Neural progenitor cell (in vitro differentiated cells): ENCODE measurements around the gene AQP5. TPM values are rescaled to one million over a fixed set of nuclear protein-coding genes. Genes with fewer than 3 reads are reported as not detected.

Experiments
- DNase-seq: peaks from one replicate; pipeline ENCODE4 v3.0.0-alpha.2; 2016; ENCODE audit warnings: low spot score
- H2AFZ ChIP-seq: fragments of 200-600 bp; sonication (generic); replicated peaks from 2 replicates; pipeline ENCODE4 v1.6.1; 2016; ENCODE audit warnings: antibody characterized with exemption
- H3F3A ChIP-seq: fragments of 200-600 bp; sonication (generic); 2 replicates; pipeline ENCODE4 v1.6.1; 2016; ENCODE audit warnings: antibody characterized with exemption, low read depth
- H3K27ac ChIP-seq: fragments of 200-600 bp; sonication (generic); 2 replicates; pipeline ENCODE4 v1.5.1; 2016; ENCODE audit warnings: mild to moderate bottlenecking
- H3K27me3 ChIP-seq: fragments of 200-600 bp; sonication (generic); 2 replicates; pipeline ENCODE4 v1.6.1; 2016; ENCODE audit warnings: mild to moderate bottlenecking, moderate library complexity
- H3K36me3 ChIP-seq: fragments of 200-600 bp; sonication (generic); 2 replicates; pipeline ENCODE4 v1.5.1; 2016
- H3K4me1 ChIP-seq: fragments of 200-600 bp; sonication (generic); 2 replicates; pipeline ENCODE4 v1.6.1; 2016; ENCODE audit warnings: mixed run types
- H3K4me2 ChIP-seq: fragments of 200-600 bp; sonication (generic); 2 replicates; pipeline ENCODE4 v1.6.1; 2016
- H3K4me3 ChIP-seq: fragments of 200-600 bp; sonication (generic); 2 replicates; pipeline ENCODE4 v1.5.1; 2016
- H3K79me2 ChIP-seq: fragments of 200-600 bp; sonication (generic); 2 replicates; pipeline ENCODE4 v1.6.1; 2016; ENCODE audit warnings: low read depth
- H3K9ac ChIP-seq: fragments of 200-600 bp; sonication (generic); 2 replicates; pipeline ENCODE4 v1.6.1; 2016
- H3K9me3 ChIP-seq: fragments of 200-600 bp; sonication (generic); 2 replicates; pipeline ENCODE4 v1.5.1; 2016; ENCODE audit warnings: low read depth
- H4K20me1 ChIP-seq: fragments of 200-600 bp; sonication (generic); 2 replicates; pipeline ENCODE4 v1.6.1; 2016; ENCODE audit warnings: low read depth
- H3K27ac Mint-ChIP-seq: 3 replicates; pipeline ENCODE4 v1.8.0; 2021; ENCODE audit warnings: mixed read lengths
- H3K27me3 Mint-ChIP-seq: 2 replicates; pipeline ENCODE4 v1.8.0; 2022; ENCODE audit warnings: low read depth, mild to moderate bottlenecking, inconsistent platforms, moderate library complexity, mixed read lengths; ENCODE audit not compliant: insufficient read depth
- H3K36me3 Mint-ChIP-seq: 3 replicates; pipeline ENCODE4 v1.8.0; 2021; ENCODE audit warnings: mixed read lengths
- H3K4me1 Mint-ChIP-seq: 3 replicates; pipeline ENCODE4 v1.8.0; 2021; ENCODE audit warnings: mixed read lengths
- H3K4me3 Mint-ChIP-seq: 3 replicates; pipeline ENCODE4 v1.8.0; 2021; ENCODE audit warnings: mild to moderate bottlenecking, moderate library complexity, mixed read lengths
- H3K9me3 Mint-ChIP-seq: 3 replicates; pipeline ENCODE4 v1.8.0; 2020; ENCODE audit warnings: mixed read lengths
- CTCF ChIP-seq: fragments of 200-600 bp; sonication (generic); IDR thresholded peaks from 2 replicates; pipeline ENCODE4 v1.5.1; 2017; ENCODE audit warnings: antibody characterized with exemption, mild to moderate bottlenecking
- EZH2 ChIP-seq: fragments of 200-600 bp; sonication (generic); IDR thresholded peaks from 2 replicates; pipeline ENCODE4 v1.6.1; 2017; ENCODE audit warnings: antibody characterized with exemption, mild to moderate bottlenecking, moderate library complexity
- EZH2phosphoT487 ChIP-seq: fragments of 200-600 bp; sonication (generic); IDR thresholded peaks from 2 replicates; pipeline ENCODE4 v1.6.1; 2017; ENCODE audit warnings: antibody characterized with exemption
- total RNA-seq: library from RNA; depleted of rRNA; stranded (reverse); fragments of >200 nt; gene quantifications from 2 replicates; pipeline ENCODE4 v1.2.3, GENCODE V29; 2015; ENCODE audit warnings: low replicate concordance

AQP5 gene
- total RNA-seq, 1 donor from 2014 or later, result not detected

GRCh38 chr12:50006280-50006679, 44.6 kb downstream of the AQP5 start:
- Histone ChIP-seq H3K79me2 (peaks cover 39% of the 10 kb centered on the region), H3K4me2 (no peak overlapping the region), H3K36me3 (peaks cover 7% of the 10 kb centered on the region), H3K9ac (no peak overlapping the region), H3K9me3 (no peaks in the 10 kb centered on the region), H3K27ac (no peak overlapping the region), H4K20me1 (peaks cover 30% of the 10 kb centered on the region), H3K4me3 (no peak overlapping the region), H2AFZ (no peak overlapping the region), H3K4me1 (no peaks in the 10 kb centered on the region), H3K27me3 (no peaks in the 10 kb centered on the region), H3F3A (peaks cover 4% of the 10 kb centered on the region)
- peaks cover 19% of the 10 kb centered on the region for H3K36me3 Mint-ChIP-seq
- H3K27ac Mint-ChIP-seq, result peak overlapping the region; percentile 65
- H3K27me3 Mint-ChIP-seq, result no peaks in the 10 kb centered on the region
- peaks cover 5% of the 10 kb centered on the region for H3K4me1 Mint-ChIP-seq
- no peak for DNase-seq
- no peak overlapping the region for H3K4me3 Mint-ChIP-seq
- TF ChIP-seq EZH2 (no peak), CTCF (no peak), EZH2phosphoT487 (no peak)
- no peaks in the 10 kb centered on the region for H3K9me3 Mint-ChIP-seq

- Histone ChIP-seq H4K20me1 (peaks cover 30% of the 10 kb centered on the region), H3K27me3 (no peaks in the 10 kb centered on the region), H3K9me3 (no peaks in the 10 kb centered on the region), H3K9ac (no peak overlapping the region), H3K4me1 (no peaks in the 10 kb centered on the region), H2AFZ (no peak overlapping the region), H3K4me2 (no peak overlapping the region), H3K27ac (no peak overlapping the region), H3K79me2 (peaks cover 45% of the 10 kb centered on the region), H3F3A (peaks cover 4% of the 10 kb centered on the region), H3K36me3 (peaks cover 7% of the 10 kb centered on the region), H3K4me3 (no peak overlapping the region)
- no peaks in the 10 kb centered on the region for H3K27me3 Mint-ChIP-seq
- no peaks in the 10 kb centered on the region for H3K9me3 Mint-ChIP-seq
- H3K27ac Mint-ChIP-seq, result no peak overlapping the region
- peaks cover 18% of the 10 kb centered on the region for H3K36me3 Mint-ChIP-seq
- no peak overlapping the region for H3K4me3 Mint-ChIP-seq
- no peak for DNase-seq
- TF ChIP-seq EZH2phosphoT487 (no peak), CTCF (no peak), EZH2 (no peak)
- H3K4me1 Mint-ChIP-seq, result peaks cover 5% of the 10 kb centered on the region
Observed at GRCh38 chr12:50006754-50007442, 45.2 kb downstream of the AQP5 start.

- Mint-ChIP-seq H3K27ac (no peak overlapping the region), H3K4me3 (no peak overlapping the region), H3K27me3 (no peaks in the 10 kb centered on the region), H3K36me3 (peaks cover 17% of the 10 kb centered on the region), H3K9me3 (no peaks in the 10 kb centered on the region), H3K4me1 (no peaks in the 10 kb centered on the region)
- Histone ChIP-seq H3K4me2 (no peak overlapping the region), H3K27ac (no peak overlapping the region), H3K27me3 (no peaks in the 10 kb centered on the region), H2AFZ (no peak overlapping the region), H3K79me2 (peaks cover 98% of the 10 kb centered on the region), H3F3A (no peaks in the 10 kb centered on the region), H3K9ac (no peak overlapping the region), H3K4me3 (no peak overlapping the region), H4K20me1 (peaks cover 43% of the 10 kb centered on the region), H3K36me3 (no peaks in the 10 kb centered on the region), H3K4me1 (no peaks in the 10 kb centered on the region), H3K9me3 (no peaks in the 10 kb centered on the region)
- TF ChIP-seq EZH2 (no peak), EZH2phosphoT487 (no peak), CTCF (no peak)
- no peak for DNase-seq
Observed at GRCh38 chr12:50013361-50014147, 51.9 kb downstream of the AQP5 start.
